GM12891 (cell line): ENCODE data around the gene GPC6.

ENCODE experiments used
- POLR2A ChIP-seq: IDR thresholded peaks from 2 replicates; pipeline ENCODE4 v1.6.1; 2011; ENCODE audit warnings: low read depth, low read length, control low read depth
- POLR2AphosphoS5 ChIP-seq: IDR thresholded peaks from 2 replicates; pipeline ENCODE4 v1.6.1; 2011; ENCODE audit warnings: low read depth, low read length, control low read depth
- SPI1 ChIP-seq: IDR thresholded peaks from 2 replicates; pipeline ENCODE4 v1.6.1; 2011; ENCODE audit warnings: low read depth, low read length, control low read depth
- TAF1 ChIP-seq: IDR thresholded peaks from 2 replicates; pipeline ENCODE4 v1.6.1; 2011; ENCODE audit warnings: low read depth, low read length, control low read depth

GRCh38 chr13:94020426-94020825, 793.8 kb downstream of the GPC6 start:
- no peak for TF ChIP-seq POLR2A
- no peak for TF ChIP-seq TAF1
- no peak for TF ChIP-seq POLR2AphosphoS5
- no peak for TF ChIP-seq SPI1
